Epidermal melanocyte (primary cell): ENCODE results near the gene SMNDC1.
"Not testable (repeated sequence)": the region's sequence is repeated elsewhere in the genome, so short reads cannot be mapped to it uniquely, and the experiment has no call there.

ENCODE experiments used
- DNase-seq: peaks from one replicate; pipeline ENCODE4 v3.0.0; 2011; ENCODE audit warnings: low spot score; ENCODE audit not compliant: insufficient read length

Gene SMNDC1

DNA sequence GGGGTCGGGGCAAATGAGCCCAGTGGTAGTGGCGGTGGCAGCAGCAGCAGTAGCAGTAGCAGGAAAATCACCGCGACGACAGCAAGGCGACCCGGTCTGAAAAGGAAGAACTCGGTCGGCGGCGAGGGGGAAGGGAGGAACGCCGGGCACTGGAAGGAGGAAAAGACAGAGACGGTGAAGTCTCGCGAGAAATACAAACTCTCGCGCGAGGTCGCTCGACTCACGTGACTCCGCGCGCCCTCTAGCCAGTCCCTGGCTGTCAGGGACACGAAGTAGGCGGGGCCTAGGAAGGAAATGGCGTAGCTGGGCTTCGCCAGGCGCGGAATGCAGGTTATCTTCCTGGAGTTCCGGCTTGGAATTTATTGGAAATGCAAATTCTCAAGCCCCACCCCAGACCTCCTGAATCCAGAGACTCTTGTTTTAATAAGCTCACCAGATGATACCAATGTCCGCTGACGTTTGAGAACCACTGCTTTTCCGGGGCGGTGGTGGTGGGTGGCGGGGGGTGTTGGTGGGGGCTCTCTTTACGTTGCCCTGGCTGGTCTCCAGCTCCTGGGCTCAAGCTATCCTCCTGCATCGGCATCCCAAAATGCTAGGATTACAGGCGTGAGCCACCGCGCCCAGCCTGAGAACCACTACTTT, at the start of gene SMNDC1:
TSS of gene SMNDC1 (minus strand) at position 141 of the 642 bp plus-strand sequence. CDS start 1,333 bp downstream, outside the sequence.
- peak; percentile 90 for DNase-seq

DNA sequence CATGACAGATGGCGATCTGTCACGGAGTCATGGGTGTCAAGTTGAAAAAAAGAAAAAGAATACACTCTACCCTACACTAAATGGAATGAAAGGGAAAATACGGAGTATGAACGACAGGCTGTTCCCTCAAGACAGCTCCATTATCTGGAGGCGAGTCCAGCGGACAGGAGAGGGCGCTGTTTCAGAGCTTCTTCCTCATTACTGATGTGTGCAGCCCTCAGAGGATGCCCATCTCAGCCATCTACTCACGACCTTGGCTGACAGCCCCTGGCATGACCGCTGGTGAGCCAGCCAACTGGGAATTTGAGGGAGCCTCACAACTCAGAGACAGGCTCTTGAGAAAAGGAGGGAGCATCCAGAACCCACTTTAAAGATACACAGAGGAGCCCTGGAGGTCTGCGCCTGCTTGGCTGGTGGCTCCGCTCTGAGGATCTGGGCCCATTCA, 49.6 kb upstream of the SMNDC1 start:
- DNase-seq, result peak; percentile 72

DNA sequence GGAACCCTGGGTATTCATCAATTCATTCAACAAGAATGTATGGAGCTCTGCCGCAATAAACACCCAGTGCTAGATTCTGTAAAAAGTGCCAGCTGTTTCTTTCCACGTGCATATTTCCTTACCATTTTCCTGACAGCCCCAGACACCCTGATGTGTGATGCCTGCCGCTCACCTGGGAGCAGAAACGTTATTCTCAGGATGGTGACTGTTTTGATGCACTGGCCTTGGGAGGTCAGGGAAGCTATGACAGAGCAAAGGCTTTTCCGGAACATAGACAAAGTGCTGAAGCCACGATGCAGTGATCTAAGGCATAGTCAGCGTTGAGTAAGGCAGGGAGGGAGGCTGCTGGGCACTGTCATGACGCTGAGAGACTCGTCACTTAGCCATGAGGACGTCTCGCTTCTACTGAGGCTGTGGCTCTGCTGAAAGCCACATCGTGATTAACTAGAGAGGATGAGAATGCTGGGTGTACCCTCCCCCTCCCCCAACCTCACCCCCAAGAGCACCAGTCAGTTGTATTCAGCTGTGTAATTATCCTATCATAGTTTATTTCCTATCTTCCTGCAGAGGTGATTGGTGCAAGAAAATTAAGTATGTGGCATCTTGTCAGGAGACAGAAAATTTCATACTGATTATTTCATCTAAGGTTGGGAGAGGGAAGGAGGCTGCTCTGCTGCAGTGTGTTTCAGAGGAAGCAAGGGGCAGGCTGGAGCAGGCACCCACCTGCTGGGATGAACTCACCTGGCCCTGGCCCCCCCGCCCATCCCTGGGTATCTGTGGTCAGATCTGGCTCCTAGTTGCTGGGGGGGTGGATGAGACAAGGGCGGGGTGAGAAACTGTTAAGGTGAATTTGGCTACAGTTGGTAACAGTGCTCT, 48.8 kb upstream of the SMNDC1 start:
- no peak for DNase-seq

DNA sequence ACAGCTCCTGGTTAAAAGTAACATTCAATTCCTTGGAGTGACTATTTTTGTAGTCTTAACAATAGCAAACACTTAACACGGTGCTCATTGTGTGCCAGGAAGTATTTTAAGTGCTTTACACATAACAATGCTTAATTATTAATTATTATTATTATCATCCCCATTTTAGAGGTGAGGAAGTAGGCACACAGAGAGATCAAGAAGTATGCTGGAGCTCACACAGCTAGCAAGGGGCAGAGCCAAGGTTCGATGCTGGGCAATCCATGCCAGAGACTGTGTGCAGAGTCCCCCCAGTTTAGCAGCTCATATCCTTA, 48.2 kb upstream of the SMNDC1 start:
- no peak for DNase-seq

DNA sequence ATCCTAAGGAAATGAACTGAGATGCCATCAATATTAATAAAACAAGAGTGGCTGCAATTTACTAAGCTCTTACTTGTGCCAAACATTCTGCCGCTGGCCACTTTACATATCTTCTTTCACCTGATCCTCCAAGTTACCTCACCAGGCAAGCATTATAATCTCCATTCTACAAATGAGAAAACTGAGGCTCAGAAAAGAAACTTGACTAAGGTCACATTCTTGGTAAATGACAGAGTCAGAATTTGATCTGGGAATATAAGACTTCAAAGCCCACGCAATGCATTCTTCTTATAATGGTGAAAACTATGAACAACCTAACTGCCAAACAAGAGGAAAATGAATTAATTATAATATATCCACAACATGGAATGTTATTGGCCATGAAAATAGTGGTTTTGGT, 46.1 kb upstream of the SMNDC1 start:
- DNase-seq, result no peak

DNA sequence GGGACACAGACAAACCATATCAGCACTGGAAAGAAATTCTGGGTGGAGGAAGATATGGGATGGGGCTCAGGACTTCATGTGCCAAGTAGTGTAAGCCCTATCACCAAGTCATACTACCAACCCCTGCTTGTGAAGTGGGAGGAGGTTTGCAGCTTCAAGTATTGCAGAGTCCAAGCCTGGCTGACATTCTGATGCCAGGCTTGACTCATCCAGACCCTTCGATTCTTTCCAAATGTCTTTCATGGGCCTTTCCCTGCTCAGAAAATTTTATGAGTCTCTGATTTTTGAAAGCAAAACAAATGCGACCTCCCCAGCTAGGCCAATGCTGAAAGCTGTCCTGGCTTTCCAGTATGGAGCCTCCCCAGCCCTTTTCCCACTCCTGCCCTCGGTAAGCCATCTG, 45.1 kb upstream of the SMNDC1 start:
- DNase-seq, result no peak

DNA sequence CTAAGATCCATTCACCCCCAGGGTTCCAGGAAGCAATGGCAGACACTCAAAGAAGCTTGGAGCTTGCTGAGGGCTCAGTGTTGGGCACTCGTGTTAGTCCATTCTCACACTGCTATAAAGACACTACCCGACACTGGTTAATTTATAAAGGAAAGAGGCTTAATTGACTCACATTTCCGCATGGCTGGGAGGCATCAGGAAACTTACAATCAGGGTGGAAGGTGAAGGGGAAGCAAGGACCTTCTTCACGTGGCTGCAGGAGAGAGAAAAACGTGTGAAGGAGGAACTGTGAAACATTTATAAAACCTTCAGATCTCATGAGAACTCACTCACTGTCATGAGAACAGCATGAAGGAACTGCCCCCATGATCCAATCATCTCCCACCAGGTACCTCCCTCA, 44.7 kb upstream of the SMNDC1 start:
- no peak for DNase-seq

DNA sequence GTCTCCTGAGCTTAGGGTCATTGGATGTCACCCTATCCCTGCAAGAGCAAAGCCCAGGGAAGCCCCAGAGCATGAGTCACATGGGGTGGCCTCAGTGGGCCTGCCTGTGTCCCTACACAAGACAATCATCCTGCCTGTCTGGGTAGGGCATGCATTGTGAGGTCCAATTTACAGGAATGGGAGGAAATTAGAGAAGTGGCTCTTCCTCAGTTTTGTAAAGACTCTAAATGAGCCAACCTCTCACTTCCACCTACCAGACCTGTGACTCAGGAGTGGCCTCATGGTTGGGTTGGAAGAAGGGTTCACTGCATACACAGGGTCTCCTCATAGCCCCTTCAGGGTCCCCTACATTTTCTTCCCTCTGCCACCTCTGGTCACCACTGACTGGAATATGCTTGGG, 43.6 kb upstream of the SMNDC1 start:
- no peak for DNase-seq

DNA sequence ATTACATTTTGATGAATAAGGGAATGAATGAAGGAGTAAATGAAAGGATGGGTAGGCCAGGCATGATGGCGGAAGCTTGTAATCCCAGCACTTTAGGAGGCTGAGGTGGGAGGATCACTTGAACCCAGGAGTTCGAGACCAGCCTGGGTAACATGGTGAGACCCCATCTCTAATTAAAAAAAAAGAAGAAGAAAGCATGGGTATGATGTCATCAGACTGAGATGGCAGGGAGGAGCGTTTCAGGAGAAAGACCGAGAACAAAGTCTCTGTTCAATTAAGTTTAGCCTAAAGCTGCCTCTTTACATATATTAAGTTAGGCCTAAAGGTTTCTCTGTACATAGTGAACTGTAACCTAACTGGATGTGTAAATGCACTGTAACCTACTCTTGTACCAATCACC, 42.2 kb upstream of the SMNDC1 start:
- DNase-seq, result no peak

DNA sequence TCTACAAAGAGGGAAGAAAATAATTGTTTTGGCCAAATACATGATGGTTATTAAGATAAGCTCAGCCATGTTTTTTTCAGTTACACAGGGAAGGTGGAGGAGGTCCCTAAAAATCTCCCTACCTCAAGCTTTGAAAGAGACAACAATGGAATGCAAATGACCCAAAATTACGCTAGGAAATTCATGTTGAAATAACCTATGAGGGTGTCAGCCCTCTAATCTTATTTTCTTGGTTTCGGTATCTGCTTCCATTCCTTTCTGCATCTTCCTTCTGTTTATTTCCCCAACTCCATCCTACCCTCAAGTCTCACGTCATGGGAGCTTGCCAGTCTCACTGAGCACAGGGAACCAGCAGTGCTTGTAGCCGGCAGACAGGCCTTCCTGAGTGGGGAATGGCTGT, 40.6 kb upstream of the SMNDC1 start:
- no peak for DNase-seq

DNA sequence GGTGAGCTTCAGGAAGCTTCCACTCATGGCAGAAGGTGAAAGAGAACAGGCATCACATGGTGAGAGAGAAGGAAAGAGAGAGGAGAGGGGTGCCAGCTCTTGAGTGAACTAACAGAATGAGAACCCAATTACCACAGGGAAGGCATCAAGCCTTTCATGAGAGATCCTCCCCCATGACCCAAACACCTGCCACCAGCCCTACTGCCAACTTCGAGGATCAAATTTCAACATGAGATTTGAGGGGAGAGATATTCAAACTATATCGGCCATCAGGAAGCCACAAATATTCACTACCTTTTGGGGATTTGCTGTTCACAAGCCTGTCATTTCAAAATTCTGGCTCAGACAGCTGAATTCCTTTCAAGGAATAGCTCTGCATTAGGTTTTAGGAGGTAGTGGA, 39.9 kb upstream of the SMNDC1 start:
- no peak for DNase-seq

DNA sequence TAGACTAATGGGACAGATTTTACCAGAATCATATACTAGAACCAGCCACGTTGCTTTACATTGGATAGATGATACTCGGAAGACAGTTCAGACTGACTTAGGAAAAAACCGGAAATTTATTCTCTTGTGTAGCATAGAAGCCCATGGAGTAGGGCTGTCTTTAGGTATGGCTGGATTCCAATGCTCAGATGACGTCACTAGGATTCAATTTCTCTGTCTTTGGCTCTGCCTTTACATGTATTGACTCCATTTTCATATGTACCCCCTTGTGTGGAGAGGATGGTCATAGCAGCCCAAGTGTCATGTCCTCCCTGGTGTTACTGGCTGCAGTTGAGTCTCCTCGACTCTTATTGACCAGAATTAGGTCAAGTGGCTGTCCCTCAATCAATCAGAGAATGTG, 39.2 kb upstream of the SMNDC1 start:
- DNase-seq, result no peak

DNA sequence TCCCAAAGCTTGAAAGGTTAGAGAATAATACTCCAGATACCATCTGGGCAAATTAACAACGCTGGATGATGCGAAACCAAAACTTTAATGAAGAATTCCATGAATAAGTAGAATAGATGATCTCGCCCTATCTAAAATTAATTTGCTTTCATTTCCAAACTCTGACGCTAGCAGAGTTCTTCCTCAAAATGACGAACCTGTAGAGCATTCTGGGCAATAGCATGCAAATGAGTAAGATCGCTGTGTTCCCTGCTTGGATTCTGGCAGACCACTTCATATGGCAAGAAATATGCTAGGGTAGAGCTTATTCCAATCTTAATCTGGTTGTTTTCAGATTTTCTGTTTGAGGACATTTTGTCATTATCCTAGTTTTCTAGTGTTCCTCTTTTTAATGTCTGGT, 36.1 kb upstream of the SMNDC1 start:
- DNase-seq, result no peak

DNA sequence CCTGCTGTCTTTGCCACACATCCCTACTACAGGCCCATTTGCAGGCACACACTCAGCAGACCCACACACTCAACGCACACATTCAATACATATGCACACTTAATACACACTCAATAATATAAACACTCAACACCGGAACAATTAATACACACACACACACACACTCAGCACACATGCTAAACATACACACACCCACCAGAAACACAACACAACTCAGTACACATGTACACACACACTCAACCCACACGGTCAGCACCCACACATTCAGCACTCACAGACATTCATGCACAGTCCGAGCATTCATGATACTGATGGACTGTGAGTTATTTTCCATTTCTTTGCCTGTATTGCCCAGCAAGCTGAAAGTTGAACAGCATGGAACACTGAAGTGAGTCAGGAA, 35.4 kb upstream of the SMNDC1 start:
- DNase-seq, result no peak

DNA sequence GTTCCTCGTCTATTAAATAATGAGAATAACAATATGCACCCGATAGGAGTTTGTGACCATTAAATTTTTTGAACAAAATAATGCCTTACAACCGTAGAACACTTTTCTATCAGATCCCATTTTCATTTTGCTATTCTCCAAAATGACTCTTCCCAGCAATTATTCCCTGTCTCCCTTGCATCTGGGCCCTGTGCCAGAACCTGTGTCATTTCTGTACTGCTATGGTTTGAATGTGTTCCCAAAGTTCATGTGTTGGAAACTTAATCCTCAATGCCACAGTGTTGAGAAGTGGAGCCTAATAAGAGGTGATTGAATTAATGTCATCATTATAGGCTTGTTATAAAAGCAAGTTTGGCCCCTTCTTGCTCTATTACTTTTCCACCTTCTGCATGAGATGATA, 33.2 kb upstream of the SMNDC1 start:
- DNase-seq, result no peak

DNA sequence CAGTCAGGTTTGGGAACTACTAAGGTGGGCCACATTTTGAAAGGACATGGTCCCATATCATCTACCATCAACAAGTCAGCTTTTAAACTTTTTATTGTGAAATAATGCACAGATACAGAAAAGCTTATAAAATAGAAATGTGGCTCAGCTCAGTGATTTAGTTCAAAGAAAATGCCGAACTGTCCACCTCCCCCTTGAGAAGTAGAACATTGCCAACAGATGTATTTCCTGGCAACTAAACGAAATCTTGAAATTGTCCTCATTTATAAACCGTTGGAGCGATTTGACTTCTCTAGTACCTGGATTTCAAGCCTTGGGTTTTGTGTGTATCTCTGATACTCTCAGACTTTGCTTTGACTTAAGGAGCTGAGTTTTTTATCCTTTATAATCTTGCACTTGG, 32.7 kb upstream of the SMNDC1 start:
- DNase-seq, result no peak

DNA sequence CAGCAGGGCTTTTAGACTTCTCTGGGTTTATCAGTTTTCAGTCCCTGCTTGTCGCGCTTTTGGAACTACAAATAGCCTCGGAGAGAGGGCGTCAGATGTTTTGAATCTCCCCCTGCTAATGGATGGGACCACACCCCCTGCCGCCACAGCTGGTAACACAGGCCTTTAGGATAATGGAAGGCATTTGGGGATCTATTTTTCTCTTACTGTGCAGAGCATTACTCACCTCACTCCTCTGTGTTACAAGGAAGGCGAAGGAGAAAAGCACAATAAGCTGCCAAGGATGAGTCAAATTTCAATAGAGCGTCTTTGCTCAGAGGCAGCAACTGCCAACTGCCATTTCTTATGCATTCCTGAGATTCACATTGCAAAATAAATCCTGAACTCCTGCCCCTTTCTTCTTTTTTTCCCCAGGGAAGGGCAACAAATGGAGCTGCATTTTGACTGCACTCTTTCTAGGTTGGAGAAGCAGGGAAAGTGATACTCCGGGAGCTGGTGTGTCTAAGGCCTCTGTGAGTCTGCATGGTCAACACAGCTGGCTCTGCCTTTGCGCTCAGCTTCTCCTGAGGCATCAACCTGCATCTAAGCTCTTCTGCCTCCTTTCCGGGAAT, 31.5 kb upstream of the SMNDC1 start:
- peak; percentile 86 for DNase-seq

DNA sequence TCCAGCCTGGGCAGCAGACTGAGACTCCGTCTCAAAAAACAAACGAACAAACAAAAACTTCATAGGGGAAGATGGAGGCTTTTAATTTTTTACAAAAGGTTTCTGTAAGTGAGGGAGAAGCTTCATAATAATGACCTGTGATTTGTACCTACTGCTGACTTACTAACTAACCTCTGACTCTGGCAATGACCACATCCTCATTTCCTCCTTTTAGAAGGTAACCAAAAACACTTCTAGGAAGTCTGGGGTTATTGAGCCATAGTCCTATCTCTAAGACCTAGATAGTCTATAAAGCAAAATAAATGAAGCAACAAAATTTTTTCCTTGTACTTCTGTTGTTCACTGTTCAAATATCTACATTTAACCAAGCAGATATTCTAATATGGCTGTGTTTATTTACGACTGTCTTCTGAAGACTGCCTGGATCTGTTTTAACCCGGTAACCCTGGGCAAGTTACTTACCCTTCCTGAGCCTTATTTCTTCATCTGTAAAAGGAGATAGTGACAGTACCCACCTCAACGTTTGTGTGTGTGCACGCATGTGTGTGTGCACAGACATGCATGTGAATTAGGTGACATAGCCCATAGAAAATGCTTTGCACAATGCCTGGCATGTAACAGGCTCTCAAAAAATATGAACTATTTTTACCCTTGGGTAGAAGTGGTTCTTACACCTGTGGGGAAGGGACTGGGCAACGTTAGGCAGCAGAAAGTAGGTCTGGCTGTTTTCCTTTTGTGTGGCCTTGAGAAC, 30.8 kb upstream of the SMNDC1 start:
- no peak for DNase-seq

DNA sequence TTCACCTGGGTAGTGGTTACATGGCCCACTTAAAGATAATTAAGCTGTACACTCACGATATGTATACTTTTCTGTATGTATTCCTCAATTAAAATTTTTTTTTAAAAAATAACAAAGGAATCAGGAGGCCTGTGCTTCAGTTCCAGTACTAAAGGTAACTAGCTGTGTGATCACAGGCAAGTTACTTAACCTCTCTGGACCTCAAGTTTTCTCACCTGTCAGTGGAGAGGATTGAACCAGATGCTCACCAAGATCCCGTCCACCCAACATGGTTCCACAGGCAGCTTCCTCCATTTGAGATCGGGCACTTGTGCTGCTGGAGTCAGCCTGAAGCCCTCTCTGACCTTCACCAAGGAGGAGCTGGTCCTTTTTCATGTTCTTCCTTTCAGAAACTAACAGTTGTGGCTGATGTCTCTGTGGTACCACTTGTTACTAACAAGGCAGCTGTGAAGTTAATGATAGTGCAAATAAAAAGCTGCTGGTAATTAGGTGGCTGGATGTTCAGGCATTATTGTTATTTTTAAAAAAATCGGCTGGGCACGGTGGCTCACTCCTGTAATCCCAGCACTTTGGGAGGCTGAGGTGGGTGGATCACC, 29.4 kb upstream of the SMNDC1 start:
- no peak for DNase-seq

DNA sequence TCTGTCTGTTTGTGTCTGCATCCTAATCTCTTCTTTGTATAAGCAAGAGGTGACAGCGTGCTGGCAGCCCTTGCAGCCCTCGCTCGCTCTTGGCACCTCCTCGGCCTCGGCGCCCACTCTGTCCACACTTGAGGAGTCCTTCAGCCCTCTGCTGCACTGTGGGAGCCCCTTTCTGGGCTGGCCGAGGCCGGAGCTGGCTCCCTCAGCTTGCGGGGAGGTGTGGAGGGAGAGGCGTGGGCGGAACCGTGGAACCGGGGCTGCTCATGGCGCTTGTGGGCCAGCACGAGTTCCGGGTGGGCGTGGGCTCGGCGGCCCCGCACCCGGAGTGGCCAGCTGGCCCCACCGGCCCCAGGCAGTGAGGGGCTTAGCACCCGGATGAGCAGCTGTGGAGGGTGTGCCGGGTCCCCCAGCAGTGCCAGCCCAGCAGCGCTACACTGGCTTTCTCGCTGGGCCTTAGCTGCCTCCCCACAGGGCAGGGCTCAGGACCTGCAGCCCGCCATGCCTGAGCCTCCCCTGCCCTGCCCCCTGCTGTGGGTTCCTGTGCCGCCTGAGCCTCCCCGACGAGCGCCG, 26.6 kb upstream of the SMNDC1 start:
- DNase-seq, result not testable (repeated sequence)

DNA sequence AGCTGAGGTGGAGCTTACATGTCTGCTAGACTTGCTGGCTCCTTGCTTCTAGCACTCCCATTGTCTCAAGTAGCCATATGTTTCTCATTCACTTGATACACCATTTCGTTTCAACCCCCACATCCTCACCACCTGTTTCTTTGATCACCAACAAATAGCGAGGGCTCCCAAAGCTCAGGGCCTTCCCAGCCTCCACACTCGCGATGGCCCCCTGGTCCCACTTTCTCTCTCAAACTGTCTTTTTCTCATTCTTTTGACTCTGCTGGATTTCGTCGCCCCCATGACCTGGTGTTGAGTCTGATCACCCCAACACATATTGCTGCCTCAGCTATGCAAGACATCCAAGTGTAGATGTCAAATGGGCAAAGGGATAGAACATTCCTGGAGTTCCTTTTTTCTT, 26.0 kb upstream of the SMNDC1 start:
- DNase-seq, result no peak
